Activated T-cell treated with anti-CD3 and anti-CD28 coated beads for 24 hours (primary cell): Measurements from ENCODE around the gene APEH.

ENCODE experiments used
- DNase-seq: peaks from one replicate; pipeline ENCODE4 v3.0.0-alpha.2; 2020; ENCODE audit warnings: low read depth

The APEH gene

DNA sequence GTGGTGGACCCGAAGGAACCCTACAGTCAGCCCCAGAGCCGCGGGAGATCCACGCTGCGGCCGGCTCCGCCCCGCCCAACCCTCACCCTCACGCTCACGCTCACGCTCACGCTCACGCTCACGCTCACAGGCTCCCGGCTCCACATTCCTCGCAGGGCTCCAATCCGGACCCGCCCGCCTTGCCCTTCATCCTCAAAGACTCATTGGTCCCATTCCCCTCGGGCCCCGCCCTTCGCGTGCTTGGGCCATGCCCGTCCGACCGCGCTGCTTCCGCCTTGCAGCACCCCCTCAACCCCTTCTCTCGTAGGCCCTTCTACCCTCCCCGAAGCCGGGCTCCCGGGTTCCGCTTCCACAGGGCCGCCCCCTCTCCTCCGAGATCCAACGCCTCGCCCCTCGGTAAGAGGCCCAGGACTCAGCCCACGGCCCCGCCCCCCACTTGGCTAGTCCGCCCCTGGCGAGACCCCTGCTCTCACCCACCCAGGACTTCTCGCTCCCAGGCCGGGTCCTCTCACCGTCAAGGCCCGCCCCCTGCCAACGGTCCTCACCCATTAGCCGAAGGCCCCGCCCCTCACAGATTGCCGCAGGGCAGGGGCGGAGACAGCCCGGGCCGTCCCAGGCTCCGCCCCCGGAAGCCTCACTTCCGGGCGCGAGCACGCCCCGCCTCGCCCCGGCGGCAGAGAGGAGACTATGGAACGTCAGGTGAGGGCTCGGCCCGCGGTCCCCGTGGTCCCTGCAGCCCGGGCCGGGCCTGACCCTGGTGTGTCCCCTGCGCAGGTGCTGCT, at the start of gene APEH:
APEH (plus strand) TSS at position 637 of the 782 bp plus-strand sequence; CDS start at position 688, 51 bp downstream.
- peak; percentile 97 for DNase-seq

DNA sequence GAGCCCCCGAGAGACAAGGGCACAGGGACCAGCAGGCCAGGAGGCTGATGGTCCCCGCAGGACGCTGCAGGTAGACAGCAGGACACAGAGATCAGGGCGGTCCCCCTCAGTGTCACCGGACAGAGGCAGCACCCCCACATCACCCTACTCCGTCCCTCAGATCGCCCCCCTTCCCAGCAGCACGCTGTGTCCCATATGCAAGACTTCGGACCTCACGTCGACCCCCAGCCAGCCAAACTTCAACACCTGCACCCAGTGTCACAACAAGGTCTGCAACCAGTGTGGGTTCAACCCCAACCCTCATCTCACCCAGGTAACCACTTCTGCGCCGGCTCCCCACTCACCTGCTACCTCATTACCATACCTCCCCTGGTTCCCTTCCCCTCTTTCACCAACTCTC, 49.1 kb upstream of the APEH start:
- DNase-seq = no peak

DNA sequence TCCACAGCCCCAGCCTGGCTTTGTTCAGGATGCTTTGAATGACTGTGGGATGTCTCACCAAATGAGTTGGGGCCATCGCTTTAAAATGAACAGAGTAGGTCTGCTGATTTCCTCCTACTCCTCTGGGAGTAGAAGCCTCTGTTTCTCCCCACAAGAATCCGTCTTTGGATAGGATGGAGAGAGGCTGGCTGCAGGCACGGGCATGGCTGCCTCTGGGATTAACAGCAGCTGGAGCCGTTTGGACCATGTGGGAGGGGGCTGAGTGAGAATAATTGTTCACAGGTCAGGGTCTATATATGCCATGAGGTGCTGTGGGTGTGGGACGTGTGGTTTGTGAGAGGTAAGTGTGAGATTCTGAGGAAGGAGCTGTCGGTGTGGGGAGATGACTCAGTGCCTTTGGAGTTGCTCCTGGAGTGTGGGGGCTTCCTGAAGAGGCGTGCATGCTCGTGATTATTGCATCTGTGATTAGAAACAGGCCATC, 48.0 kb upstream of the APEH start:
- DNase-seq = no peak

DNA sequence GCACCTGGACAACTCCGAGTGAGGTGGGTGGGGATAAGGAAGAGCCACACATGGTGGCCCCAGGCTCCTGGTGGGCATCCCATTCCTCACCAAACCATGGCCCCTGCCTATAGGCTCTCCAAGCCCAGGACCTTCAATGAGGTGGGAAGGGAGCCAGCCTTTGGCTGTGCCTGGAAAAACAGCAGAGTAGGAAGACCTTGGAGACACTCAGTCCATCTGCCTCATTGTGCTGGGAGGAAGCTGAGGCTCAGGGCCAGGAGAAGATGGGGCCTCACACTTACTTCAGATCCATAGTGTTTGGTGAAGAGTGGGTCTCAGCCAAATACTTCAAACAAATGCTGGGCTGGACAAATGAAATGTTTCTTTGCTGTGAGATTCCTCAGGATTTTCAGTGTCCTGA, 47.4 kb upstream of the APEH start:
- DNase-seq = no peak

DNA sequence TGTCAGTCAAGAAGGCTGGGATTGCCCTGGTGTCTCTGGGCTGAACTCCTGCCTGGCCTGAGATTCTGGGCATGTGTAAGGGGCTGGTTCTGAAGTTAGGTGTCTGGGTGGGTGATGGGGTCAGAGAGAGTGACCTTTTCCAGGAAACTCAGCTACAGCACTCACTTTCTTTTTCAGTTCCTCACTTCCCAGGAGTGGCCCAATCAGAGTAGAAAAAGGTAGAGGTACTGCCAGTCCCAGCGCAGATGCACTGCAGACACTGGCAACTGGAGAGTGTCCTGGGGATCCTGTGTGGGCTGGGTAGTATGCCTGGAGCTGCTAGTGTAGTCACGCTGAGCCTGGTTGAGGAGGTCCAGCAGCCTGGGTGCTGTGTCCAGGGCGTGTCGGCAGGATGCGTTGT, 46.5 kb upstream of the APEH start:
- no peak for DNase-seq

DNA sequence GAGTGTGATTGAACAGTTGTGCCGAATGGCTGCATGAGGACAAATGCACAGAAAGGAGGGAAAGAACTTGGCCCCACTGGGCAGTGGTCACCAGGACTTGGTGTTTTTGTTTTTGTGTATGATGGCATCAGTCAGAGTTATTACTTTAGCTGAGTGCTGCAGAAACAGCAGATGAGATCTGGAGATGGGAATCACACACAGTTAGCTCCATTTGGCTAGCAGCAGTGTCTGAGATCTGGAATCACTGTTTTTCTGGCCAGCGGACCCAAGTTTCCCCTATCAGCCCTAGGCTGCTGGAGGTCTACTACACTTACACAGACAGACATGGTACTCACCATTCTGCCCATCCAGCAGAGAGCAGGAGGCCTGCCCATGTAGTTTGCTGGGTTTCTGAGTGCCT, 45.9 kb upstream of the APEH start:
- no peak for DNase-seq

DNA sequence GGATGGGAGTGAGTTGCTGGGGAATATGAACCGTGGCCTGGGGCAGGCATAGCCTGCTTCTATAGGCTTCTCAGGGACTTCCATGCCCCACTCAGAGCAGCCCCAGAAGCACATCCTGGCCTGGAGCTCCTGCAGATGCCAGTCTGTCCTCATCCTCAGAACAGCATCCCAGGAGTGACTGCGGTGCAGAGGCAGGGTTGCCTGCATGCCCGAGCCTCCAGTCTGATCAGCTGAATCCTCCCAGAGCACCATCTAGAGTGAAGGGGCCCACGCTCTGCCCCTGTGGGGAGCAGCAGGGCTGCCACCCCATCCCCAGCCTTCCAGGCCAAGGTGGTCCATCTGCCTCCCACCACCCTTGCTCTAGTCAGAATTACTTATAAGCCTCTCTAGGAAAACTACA, 44.7 kb upstream of the APEH start:
- DNase-seq = no peak

DNA sequence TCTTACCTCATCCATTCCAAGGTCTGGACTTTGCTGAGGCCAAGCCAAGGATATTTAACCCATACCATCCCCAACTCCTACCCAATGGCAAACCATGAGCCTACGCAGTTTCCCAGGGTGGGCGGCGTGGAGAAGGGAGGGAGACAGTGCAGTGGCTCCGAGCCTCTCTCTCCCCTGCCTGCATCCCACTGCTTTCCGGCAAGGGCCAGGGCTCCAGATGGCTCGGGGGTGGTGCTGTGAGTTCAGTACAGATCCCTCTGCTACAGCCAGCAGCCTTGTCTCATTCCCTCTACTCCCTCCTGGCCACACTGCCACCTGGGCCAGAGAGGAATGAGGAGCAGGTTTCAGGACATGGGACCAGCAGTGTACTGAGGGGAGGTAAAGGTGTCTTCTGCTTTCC, 44.3 kb upstream of the APEH start:
- no peak for DNase-seq

DNA sequence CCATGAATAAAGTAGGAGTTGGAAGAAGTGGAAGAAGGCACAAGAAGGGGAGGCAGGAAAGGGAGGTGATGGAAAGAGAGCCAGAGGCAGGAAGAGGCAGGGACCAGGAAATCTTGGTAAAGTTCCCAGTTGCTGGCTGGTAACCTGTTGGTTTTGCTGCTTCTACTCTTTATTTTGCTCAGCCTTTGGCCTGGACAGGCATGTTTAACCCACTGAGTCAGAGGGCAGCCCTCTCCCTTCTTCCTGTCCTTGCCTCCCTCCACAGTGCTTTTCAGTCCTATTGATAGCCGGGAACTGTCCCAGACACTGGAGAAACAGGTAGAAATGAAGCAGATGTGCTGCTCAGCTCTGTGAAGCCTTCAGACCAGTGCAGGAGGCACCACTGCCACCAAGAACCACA, 43.4 kb upstream of the APEH start:
- no peak for DNase-seq

DNA sequence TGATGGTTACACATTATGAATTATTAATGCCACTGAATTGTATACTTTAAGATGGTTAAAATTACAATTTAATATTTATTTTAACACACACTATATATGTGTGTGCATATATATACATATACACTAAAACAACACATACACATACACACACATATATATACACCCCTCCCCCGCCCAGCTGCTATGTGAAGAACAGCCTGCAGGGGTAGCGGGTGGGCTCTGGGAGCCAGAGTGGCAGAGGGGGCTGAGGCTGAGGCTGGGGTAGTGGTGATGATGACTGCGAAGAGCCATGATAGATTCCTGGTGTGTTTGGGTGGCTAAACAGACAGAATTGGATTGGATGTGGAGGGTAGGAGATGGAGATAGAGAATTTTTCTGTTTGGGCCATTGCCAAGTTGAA, 39.4 kb upstream of the APEH start:
- DNase-seq = no peak

DNA sequence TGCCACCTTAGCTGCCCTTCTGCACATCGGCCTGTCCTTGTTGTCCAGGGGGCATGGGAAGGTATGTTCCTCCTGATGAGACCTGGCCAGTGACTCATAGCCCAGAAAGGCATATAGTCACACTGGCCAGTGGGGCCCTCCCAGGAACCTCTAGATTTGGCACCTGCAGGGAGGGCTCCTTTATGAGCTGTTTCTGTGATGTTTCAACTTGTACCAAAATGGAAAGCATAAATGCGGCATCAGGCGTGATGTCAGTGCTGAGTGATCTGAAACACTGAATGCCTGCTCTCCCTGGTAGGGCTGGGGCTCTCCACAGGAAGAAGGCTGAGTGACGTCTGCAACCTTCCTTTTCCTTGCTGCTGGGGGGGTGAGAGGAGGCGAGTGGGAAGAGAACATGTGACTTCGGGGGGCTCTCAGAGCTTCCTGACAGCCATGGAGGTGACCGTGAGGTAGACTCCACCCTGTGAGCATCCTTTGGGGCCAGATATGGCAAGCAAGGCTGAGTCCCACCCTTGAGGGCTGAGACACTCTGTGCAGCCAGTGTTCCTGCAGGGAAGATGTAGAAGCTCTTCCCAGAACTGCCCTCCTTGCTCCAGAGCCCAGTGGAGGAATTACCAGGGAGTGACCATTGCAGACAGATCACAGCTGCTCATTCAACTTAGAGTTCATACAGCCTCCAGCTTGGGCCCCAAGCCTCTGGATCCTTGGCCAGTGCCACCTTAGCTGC, 37.1 kb upstream of the APEH start:
- DNase-seq = no peak

DNA sequence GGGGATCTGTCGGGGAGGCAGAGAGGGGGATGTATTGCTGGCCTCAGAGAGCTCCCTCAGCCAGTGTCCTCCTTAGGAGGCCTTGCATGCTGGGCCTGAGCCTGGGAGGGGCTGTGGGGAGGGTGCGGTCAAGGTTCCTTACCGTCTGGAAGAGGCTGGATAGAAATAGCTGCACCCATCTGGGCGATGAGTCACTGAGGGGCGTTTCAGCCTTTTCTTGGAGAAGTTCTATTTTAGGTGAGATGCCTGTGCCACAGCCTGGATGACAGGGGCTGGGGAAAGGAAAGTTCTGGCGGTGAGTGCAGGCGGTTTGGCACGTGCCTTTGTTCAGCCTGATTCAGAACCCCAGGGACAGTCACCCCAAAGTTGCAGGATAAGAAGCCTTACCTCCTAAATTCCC, 35.7 kb upstream of the APEH start:
- no peak for DNase-seq

DNA sequence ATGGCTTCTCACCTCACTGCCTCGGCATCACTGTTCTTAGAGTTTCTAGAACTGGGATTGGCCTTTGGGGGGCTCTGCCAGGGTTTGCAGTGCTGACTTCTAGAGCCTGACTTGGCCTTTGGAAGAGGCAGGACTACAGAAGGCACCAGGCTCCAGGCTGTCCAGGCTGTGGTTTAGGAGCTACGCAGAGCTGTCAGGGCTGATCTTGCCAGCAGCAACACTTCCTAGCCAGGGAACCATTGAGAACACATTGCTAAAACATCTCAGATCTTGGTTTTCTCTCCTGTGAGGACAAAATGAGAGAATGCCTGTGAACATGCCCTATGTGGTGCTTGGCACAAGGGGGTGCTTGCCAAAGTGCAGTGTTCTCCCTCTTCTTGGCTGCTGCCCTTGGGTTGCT, 34.6 kb upstream of the APEH start:
- no peak for DNase-seq

DNA sequence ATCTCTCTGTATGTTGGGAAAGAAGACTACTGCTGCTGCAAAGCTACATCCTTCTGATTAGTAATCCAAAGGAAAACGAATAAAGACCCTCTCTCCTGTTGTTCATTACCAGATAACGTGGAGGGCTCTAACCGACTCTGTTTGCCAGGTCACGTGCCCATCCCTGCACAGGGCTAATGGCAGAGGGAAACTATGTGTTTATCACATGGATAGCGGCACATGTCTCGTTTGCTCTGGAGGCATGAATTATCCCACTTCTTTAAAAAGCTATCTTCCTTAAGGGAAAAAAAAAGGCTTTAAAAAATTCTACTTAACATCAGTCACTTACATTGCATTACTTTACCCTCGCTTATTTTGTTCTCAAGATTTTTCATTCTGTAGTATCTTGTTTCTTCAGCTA, 32.9 kb upstream of the APEH start:
- DNase-seq = no peak

DNA sequence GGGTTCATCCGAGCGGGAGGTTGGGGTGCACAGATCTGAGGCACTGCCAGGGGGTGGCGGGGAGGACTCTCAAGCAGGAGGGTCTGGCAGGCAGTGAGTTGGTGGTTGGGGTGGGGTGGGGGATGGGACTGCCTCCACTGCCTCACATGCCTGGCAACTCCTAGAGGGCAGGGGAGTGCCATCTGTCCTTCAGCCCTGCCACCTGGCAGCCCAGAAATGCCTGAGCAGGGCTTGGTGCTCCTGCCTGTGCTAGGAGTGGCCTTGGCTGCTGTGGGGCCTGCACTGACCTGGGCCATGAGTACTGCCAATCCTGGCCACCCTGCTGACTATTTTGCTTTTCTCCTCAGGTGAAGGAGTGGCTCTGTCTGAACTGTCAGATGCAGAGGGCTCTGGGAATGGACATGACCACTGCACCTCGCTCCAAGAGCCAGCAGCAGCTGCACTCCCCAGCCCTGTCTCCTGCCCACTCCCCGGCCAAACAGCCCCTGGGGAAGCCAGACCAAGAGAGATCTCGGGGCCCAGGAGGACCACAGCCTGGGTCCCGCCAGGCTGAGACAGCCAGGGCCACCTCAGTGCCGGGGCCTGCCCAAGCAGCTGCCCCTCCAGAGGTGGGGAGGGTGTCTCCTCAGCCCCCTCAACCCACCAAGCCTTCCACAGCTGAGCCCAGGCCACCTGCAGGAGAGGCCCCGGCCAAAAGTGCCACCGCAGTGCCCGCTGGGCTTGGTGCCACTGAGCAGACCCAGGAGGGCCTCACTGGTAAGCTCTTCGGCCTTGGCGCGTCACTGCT, 32.0 kb upstream of the APEH start:
- no peak for DNase-seq

DNA sequence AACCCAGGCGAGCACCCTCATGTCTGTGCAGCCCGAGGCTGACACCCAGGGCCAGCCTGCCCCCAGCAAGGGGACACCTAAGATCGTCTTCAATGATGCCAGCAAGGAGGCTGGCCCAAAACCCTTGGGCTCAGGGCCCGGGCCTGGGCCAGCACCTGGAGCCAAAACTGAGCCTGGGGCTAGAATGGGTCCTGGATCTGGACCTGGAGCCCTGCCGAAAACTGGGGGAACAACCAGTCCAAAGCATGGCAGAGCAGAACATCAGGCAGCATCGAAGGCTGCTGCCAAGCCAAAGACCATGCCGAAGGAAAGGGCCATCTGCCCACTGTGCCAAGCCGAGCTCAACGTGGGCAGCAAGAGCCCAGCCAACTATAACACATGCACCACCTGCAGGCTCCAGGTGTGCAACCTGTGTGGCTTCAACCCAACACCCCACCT, 31.4 kb upstream of the APEH start:
- DNase-seq = no peak

DNA sequence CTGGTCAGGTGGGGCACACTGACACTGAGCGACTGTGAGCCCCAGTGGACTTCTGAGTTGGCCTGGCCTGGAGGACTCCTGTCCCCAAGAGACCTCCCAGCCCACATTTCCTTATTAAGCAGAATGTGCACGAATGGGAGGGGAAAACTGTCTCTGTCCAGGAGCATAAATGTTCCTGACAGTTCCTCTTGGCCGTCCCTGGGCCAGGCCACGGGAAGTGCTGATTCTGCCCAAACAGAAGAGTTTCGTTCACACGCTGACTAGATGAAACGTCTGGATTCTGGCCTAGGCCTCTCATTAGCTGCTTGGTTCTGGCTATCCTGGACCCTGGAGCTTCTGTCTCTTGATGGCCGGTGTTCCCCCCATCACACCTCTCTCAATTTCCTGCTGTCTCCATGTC, 29.5 kb upstream of the APEH start:
- DNase-seq = no peak

DNA sequence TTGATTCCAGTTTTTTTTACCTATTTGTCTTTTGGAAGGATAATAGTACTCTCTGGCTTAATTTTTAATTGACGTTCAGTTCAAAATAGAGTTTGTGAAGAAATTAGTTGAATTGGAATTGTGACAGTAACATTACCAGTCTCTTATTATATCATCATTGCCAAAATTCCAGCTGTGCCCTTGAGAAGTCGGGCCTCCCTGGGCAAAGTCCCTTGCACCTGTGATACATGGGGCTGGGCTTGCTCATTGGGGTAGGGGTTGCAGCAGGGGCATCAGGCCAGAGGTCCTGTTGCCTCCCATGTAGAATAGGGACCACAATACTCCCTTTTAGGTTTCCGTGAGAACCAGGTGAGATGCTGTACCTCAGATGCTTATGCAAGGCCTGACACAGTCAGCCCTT, 27.9 kb upstream of the APEH start:
- DNase-seq = no peak

DNA sequence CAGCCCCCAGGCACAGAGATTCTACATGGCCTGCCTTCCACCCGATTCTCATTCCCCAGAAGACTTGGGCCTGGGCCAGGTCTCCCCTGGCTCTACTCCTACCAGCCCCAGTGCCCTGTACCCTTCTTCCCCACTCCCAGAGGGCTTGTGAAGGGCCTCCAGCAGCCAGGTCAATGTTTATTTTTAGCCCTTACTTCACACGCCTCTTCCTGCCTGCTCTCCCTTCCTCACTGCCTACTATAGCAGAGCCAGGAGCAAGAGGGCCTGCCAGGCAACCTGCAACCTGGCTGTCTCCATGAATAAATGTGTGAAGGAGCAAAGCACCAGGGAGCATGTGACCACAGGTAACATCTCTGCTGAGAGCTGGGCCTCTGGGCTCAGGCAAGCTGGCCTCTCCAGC, 26.4 kb upstream of the APEH start:
- no peak for DNase-seq

DNA sequence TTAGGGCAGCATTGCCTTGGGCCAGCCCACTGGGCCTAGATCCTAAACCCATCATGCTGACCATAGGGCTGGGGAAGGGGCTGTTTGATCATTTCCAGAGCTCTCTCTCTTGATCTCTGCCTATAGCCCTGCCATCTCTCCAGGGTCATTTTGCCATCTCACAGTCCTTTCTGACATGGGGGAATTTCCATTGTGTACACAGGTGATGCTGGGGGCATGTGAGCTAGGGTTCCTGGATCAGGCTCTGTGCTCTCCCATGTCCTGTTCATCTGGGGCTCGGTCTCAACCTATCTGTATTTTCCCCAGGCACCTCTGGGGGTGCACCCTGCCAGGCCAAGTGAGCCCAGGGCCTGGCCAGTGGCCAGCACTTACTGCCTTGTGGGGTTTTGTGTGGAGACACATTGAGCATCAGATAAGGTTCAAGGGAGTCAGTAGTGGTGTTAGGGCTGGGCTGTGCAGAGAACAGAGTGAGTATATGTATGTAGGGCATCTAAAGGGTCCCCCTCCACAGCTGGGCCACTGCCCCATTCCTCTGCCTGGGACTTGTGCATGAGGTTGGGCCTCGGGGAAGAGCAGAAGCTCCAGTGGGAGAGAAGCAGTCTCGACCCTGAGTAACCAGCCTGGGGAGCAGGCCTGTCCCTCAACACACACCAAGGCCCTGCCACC, 25.7 kb upstream of the APEH start:
- no peak for DNase-seq

DNA sequence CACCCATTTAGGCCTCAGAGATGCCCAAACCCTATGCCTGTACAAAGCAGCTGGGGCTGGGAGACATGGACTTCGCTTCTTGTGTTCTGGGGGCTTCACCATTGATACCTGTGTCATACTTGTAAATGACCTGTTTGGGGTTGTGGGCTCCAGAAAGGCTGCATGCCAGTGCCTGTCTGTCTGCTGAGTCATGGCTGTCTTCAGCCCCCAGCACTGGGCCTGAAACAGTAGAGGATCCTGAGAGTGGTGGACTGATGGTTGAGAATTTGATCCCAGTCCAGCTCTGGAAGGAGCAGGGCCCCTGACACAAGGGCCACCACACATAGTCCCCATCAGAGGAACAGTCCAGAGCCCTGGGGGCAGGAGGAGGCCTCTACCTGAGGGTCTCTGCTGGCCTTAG, 24.6 kb upstream of the APEH start:
- DNase-seq = no peak

DNA sequence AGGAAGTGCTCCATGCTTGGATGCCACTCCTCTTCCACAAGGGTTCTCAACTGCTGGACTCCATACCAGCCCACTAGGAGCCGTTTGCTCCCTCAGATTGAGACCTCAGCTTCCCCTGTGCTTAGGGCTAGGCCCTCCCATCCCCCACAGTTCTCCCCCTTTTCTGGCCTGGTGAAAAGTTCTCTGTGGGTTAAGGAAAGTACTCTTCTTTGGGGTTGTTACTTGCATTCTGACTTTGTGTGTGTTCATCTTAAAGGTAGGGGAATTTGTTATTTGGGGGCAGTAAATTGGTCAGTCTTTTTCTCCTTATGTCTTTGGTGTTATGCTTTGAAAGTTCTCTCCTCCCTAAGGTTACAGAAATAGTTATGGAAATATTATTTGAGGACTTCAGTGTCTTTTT, 24.0 kb upstream of the APEH start:
- DNase-seq = no peak
